GM23338 (cell line): ENCODE results near the gene DEPDC1. TPM values are rescaled to one million over a fixed set of nuclear protein-coding genes. Genes with fewer than 3 reads are reported as not detected.

ENCODE experiments used
- ATAC-seq: fragments of 200-7000 bp; cut with Tn5 transposase; 3 replicates; pipeline ENCODE4 v1.9.1; 2020
- DNase-seq: peaks from one replicate; pipeline ENCODE4 v3.0.0-alpha.2; 2015; ENCODE audit warnings: low spot score
- H2AFZ ChIP-seq: fragments of 200-600 bp; sonication (generic); 2 replicates; pipeline ENCODE4 v1.8.0; 2016; ENCODE audit warnings: antibody characterized with exemption, mild to moderate bottlenecking, moderate library complexity
- H3F3A ChIP-seq: fragments of 200-600 bp; sonication (generic); replicated peaks from 2 replicates; pipeline ENCODE4 v1.8.0; 2017; ENCODE audit warnings: antibody characterized with exemption, mixed run types, low read depth
- H3K27ac ChIP-seq: fragments of 200-600 bp; sonication (generic); 2 replicates; pipeline ENCODE4 v1.6.1; 2016; ENCODE audit warnings: low read depth
- H3K27me3 ChIP-seq: fragments of 200-600 bp; sonication (generic); 2 replicates; pipeline ENCODE4 v1.8.0; 2016; ENCODE audit warnings: mild to moderate bottlenecking, mixed run types, moderate library complexity; ENCODE audit not compliant: insufficient read depth
- H3K36me3 ChIP-seq: fragments of 200-600 bp; sonication (generic); 2 replicates; pipeline ENCODE4 v1.8.0; 2016; ENCODE audit warnings: mild to moderate bottlenecking; ENCODE audit not compliant: insufficient read depth
- H3K4me1 ChIP-seq: fragments of 200-600 bp; sonication (generic); 2 replicates; pipeline ENCODE4 v1.8.0; 2016; ENCODE audit warnings: mild to moderate bottlenecking, moderate library complexity; ENCODE audit not compliant: insufficient read depth
- H3K4me2 ChIP-seq: fragments of 200-600 bp; sonication (generic); 2 replicates; pipeline ENCODE4 v1.7.1; 2017; ENCODE audit warnings: mixed run types
- H3K4me3 ChIP-seq: fragments of 200-600 bp; sonication (generic); 2 replicates; pipeline ENCODE4 v1.6.1; 2016; ENCODE audit warnings: mixed run types
- H3K79me2 ChIP-seq: fragments of 200-600 bp; sonication (generic); replicated peaks from 2 replicates; pipeline ENCODE4 v1.8.0; 2017; ENCODE audit warnings: mild to moderate bottlenecking; ENCODE audit not compliant: insufficient read depth
- H3K9me2 ChIP-seq: fragments of 200-600 bp; sonication (generic); 2 replicates; pipeline ENCODE4 v1.8.0; 2017; ENCODE audit not compliant: insufficient read depth
- H4K20me1 ChIP-seq: fragments of 200-600 bp; sonication (generic); replicated peaks from 2 replicates; pipeline ENCODE4 v1.8.0; 2017; ENCODE audit warnings: mild to moderate bottlenecking; ENCODE audit not compliant: insufficient read depth
- H3K27ac Mint-ChIP-seq: 2 replicates; pipeline ENCODE4 v1.8.0; 2020; ENCODE audit warnings: inconsistent platforms, mild to moderate bottlenecking, moderate library complexity, mixed read lengths
- H3K27me3 Mint-ChIP-seq: 3 replicates; pipeline ENCODE4 v1.8.0; 2022; ENCODE audit warnings: low read depth, mild to moderate bottlenecking, moderate library complexity, mixed read lengths, inconsistent platforms; ENCODE audit not compliant: insufficient read depth, poor library complexity
- H3K36me3 Mint-ChIP-seq: 3 replicates; pipeline ENCODE4 v1.8.0; 2021; ENCODE audit warnings: low read depth, mild to moderate bottlenecking, inconsistent platforms, moderate library complexity, mixed read lengths
- H3K4me1 Mint-ChIP-seq: 3 replicates; pipeline ENCODE4 v1.8.0; 2020; ENCODE audit warnings: mild to moderate bottlenecking, inconsistent platforms, mixed read lengths
- H3K4me3 Mint-ChIP-seq: 3 replicates; pipeline ENCODE4 v1.8.0; 2021; ENCODE audit warnings: moderate library complexity, mild to moderate bottlenecking, inconsistent platforms, mixed read lengths
- H3K9me3 Mint-ChIP-seq: 3 replicates; pipeline ENCODE4 v1.8.0; 2020; ENCODE audit warnings: moderate library complexity, mild to moderate bottlenecking, inconsistent platforms, mixed read lengths
- CREB1 ChIP-seq: fragments of 250-450 bp; sonication (Bioruptor Pico); IDR thresholded peaks from 2 replicates; pipeline ENCODE4 v1.5.0; 2020; ENCODE audit warnings: low read depth, mild to moderate bottlenecking, moderate library complexity
- CTCF ChIP-seq, 2 experiments: fragments of 200-600 bp in 1 of 2; sonication (generic) in 1 of 2; conservative IDR thresholded peaks; 2 replicates each; pipeline versions ENCODE4 v1.5.1 to v1.6.1; 2016 to 2017; ENCODE audit warnings: antibody characterized with exemption in 2 of 2, low read depth in 2 of 2, mild to moderate bottlenecking in 2 of 2, moderate library complexity in 1 of 2
- ETS1 ChIP-seq: IDR thresholded peaks from 2 replicates; pipeline ENCODE4 v1.6.1; 2016; ENCODE audit warnings: antibody characterized with exemption
- EZH2 ChIP-seq: fragments of 200-600 bp; sonication (generic); IDR thresholded peaks from one replicate; pipeline ENCODE4 v1.8.0; 2017; ENCODE audit warnings: antibody characterized with exemption, mild to moderate bottlenecking, low read depth; ENCODE audit not compliant: unreplicated experiment
- EZH2phosphoT487 ChIP-seq: fragments of 200-600 bp; sonication (generic); IDR thresholded peaks from one replicate; pipeline ENCODE4 v1.8.1; 2018; ENCODE audit warnings: antibody characterized with exemption; ENCODE audit not compliant: unreplicated experiment
- JUNB ChIP-seq: IDR thresholded peaks from one replicate; pipeline ENCODE4 v1.6.1; 2016; ENCODE audit warnings: antibody characterized with exemption; ENCODE audit not compliant: unreplicated experiment
- POLR2AphosphoS5 ChIP-seq: IDR thresholded peaks from 2 replicates; pipeline ENCODE4 v1.6.1; 2016; ENCODE audit warnings: antibody characterized with exemption, low read depth
- STAT1 ChIP-seq: IDR thresholded peaks from one replicate; pipeline ENCODE4 v1.6.1; 2016; ENCODE audit warnings: antibody characterized with exemption; ENCODE audit not compliant: unreplicated experiment
- ZNF114 ChIP-seq: fragments of 250-450 bp; sonication (Bioruptor Pico); IDR thresholded peaks from 2 replicates; pipeline ENCODE4 v1.5.0; 2020; ENCODE audit warnings: mild to moderate bottlenecking, moderate library complexity
- ZNF331 ChIP-seq: fragments of 250-450 bp; sonication (Bioruptor Pico); IDR thresholded peaks from 2 replicates; pipeline ENCODE4 v1.5.0; 2020; ENCODE audit warnings: low read depth, mild to moderate bottlenecking, moderate library complexity
- polyA plus RNA-seq: library from polyadenylated mRNA; unstranded; fragments of >200 nt; fragmentation: Nextera tagmentation; extraction: Ambion mirVana; gene quantifications from 2 replicates; pipeline ENCODE4 v1.2.1, GENCODE V29; 2016
- total RNA-seq: library from RNA; depleted of rRNA; stranded (reverse); fragments of >200 nt; shearing (Covaris generic); gene quantifications from 2 replicates; pipeline ENCODE4 v1.2.3, GENCODE V29; 2014
- TF ChIP-seq, protein P1 (sequence below): IDR thresholded peaks from one replicate; pipeline ENCODE4 v1.6.1; 2018; ENCODE audit warnings: antibody characterized with exemption; ENCODE audit not compliant: unreplicated experiment

DEPDC1 gene
- total and polyA plus RNA-seq, 2 experiments from 2014 or later = 30.0 to 42.9 TPM

DNA sequence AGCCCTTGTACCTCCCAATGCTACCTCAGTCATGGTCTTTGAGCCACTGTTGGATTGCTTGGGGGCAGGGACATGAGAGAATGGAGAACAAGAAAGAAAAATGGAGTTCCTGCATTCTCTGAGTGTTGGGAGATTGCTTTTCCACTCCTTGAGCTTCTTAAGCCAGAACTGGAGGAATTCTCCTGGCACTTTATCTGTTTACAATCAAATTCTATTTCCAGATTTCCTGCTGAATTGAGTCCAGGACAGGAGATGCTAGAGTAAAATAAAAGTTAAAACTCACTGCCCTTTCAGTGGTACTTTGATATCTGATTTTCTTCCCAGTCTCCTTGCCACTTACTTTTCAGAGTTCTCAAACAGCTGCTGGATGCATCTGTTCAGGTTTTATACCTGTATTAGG lies 24.4 kb upstream of the DEPDC1 start (continued):
- TF ChIP-seq ETS1 = no peak
- TF ChIP-seq EZH2phosphoT487 = no peak
- no peak for TF ChIP-seq EZH2
- TF ChIP-seq, protein P1, sequence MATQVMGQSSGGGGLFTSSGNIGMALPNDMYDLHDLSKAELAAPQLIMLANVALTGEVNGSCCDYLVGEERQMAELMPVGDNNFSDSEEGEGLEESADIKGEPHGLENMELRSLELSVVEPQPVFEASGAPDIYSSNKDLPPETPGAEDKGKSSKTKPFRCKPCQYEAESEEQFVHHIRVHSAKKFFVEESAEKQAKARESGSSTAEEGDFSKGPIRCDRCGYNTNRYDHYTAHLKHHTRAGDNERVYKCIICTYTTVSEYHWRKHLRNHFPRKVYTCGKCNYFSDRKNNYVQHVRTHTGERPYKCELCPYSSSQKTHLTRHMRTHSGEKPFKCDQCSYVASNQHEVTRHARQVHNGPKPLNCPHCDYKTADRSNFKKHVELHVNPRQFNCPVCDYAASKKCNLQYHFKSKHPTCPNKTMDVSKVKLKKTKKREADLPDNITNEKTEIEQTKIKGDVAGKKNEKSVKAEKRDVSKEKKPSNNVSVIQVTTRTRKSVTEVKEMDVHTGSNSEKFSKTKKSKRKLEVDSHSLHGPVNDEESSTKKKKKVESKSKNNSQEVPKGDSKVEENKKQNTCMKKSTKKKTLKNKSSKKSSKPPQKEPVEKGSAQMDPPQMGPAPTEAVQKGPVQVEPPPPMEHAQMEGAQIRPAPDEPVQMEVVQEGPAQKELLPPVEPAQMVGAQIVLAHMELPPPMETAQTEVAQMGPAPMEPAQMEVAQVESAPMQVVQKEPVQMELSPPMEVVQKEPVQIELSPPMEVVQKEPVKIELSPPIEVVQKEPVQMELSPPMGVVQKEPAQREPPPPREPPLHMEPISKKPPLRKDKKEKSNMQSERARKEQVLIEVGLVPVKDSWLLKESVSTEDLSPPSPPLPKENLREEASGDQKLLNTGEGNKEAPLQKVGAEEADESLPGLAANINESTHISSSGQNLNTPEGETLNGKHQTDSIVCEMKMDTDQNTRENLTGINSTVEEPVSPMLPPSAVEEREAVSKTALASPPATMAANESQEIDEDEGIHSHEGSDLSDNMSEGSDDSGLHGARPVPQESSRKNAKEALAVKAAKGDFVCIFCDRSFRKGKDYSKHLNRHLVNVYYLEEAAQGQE = no peak
- no peak for TF ChIP-seq CREB1 (CRISPR knock-in tag)
- no peak for TF ChIP-seq JUNB
- TF ChIP-seq ZNF114 (CRISPR knock-in tag) = no peak
- no peak for TF ChIP-seq CTCF (conservative IDR thresholded peaks at IDR 0.05; ENCODE audit: low read depth in 2 of 2)
- no peak for TF ChIP-seq STAT1
- TF ChIP-seq ZNF331 = no peak
- no peak for TF ChIP-seq POLR2AphosphoS5

DNA sequence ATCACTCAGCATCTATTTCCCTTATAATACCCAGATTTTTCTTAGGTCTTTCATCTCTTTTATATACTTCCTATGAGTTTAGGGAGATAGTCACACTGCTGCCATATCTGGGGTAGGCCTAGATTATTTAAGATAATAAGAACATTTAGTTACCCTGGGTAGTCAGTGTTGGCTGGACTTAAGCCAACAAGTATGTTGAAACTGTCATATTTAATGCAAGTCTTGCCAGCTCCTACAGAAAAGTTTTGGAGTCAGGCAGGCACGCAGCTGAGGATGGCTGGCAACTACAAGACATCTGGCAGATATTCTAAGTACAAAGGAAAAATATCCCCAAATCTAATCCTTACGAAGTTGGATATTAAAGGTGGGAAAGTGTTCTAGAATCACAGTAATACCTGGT lies 19.2 kb upstream of the DEPDC1 start:
- Mint-ChIP-seq H3K36me3 (peaks cover 3% of the 10 kb centered on the region; the same call in 2 of the 3 replicates), H3K9me3 (peaks cover 19% of the 10 kb centered on the region; the same call in 2 of the 3 replicates), H3K27me3 (no peaks in the 10 kb centered on the region), H3K4me1 (no peaks in the 10 kb centered on the region), H3K4me3 (no peak overlapping the region), H3K27ac (no peak overlapping the region)
- Histone ChIP-seq H3K4me3 (no peak overlapping the region), H3K79me2 (no peaks in the 10 kb centered on the region), H2AFZ (no peak overlapping the region), H3K36me3 (peaks cover 19% of the 10 kb centered on the region; the same call in 1 of the 2 replicates), H3K4me1 (no peaks in the 10 kb centered on the region), H4K20me1 (no peaks in the 10 kb centered on the region), H3K27ac (no peak overlapping the region), H3F3A (no peaks in the 10 kb centered on the region), H3K27me3 (no peaks in the 10 kb centered on the region), H3K4me2 (no peak overlapping the region), H3K9me2 (no peaks in the 10 kb centered on the region)
- TF ChIP-seq ZNF114 (CRISPR knock-in tag) = no peak
- no peak for TF ChIP-seq JUNB
- TF ChIP-seq CREB1 (CRISPR knock-in tag) = no peak
- no peak for ATAC-seq
- no peak for DNase-seq
